Ovary (tissue), 9 donors: ENCODE data around the gene PLA2G12A. TPM values are rescaled to one million over a fixed set of nuclear protein-coding genes. Genes with fewer than 3 reads are reported as not detected.
"Not testable (repeated sequence)": the region's sequence is repeated elsewhere in the genome, so short reads cannot be mapped to it uniquely, and the experiment has no call there.

Experiments
- DNase-seq, 5 donors: peaks; one replicate each; pipeline ENCODE4 v3.0.0-alpha.2; 2019 to 2020
- H3K27ac ChIP-seq, 2 donors: fragments of 200-600 bp; one replicate each; pipeline versions ENCODE4 v1.5.1 to v1.8.0; 2019 to 2022
- H3K27me3 ChIP-seq: fragments of 200-600 bp; one replicate; pipeline ENCODE4 v1.8.0; 2022
- H3K36me3 ChIP-seq: fragments of 200-600 bp; sonication (generic); one replicate; pipeline ENCODE4 v1.5.1; 2019
- H3K4me1 ChIP-seq: one replicate; pipeline ENCODE4 v1.8.1; 2013; ENCODE audit warnings: mild to moderate bottlenecking, moderate library complexity; ENCODE audit not compliant: insufficient read depth
- H3K4me3 ChIP-seq: fragments of 200-600 bp; sonication (generic); one replicate; pipeline ENCODE4 v1.5.1; 2017
- H3K9me3 ChIP-seq, 2 donors: fragments of 200-600 bp in 1 of 2; sonication (generic) in 1 of 2; one replicate each; pipeline versions ENCODE4 v1.5.1 to v1.8.1; 2013 to 2019; ENCODE audit warnings: mild to moderate bottlenecking in 1 of 2, moderate library complexity in 1 of 2
- CTCF ChIP-seq, 3 donors: fragments of 450-650 bp in 2 of 3; fragments of 200-600 bp in 1 of 3; IDR thresholded peaks; one replicate each; pipeline versions ENCODE4 v1.5.1 to v1.8.0; 2016 to 2022; ENCODE audit warnings: antibody characterized with exemption in 3 of 3, mild to moderate bottlenecking in 1 of 3
- EP300 ChIP-seq: sonication (generic); formaldehyde crosslinking; IDR thresholded peaks from one replicate; pipeline ENCODE4 v1.6.1; 2017; ENCODE audit warnings: antibody characterized with exemption
- POLR2A ChIP-seq: fragments of 450-650 bp; IDR thresholded peaks from one replicate; pipeline ENCODE4 v1.6.1; 2017; ENCODE audit warnings: antibody characterized with exemption, mild to moderate bottlenecking, moderate library complexity
- WGBS, 3 donors: extraction: QIAGEN DNeasy Blood & Tissue Kit in 1 of 3; methylation state at CpG; one replicate each; pipeline versions ENCODE4 v1.1.5 to v1.1.7; 2013 to 2017; 5-methylcytosine and 5-hydroxymethylcytosine counted together
- intact Hi-C, 4 donors: fragments of 100-400 bp; cut with DNase I; formaldehyde crosslinking; loops; one replicate each; pipeline versions ENCODE4 v1.11.0 to v1.15.1; 2022 to 2023
- polyA plus RNA-seq, 2 donors: library from polyadenylated mRNA; stranded (reverse); fragments of 200-250 nt in 1 of 2; fragments of 350-450 nt in 1 of 2; fragmentation: Illumina TruSeq in 1 of 2; extraction: RNeasy Lipid Tissue Mini Kit (QIAGEN cat#74804) in 1 of 2; gene quantifications; one replicate each; pipeline ENCODE4 v1.2.3, GENCODE V29; 2013 to 2014
- total RNA-seq, 7 donors: library from RNA; depleted of rRNA in 2 of 7; stranded (reverse); fragments of >200 nt in 2 of 7; fragmentation: NEBNext Ultra II Directional in 3 of 7; extraction: Animal tissue kit (Norgen Biotek cat#: 25700) in 3 of 7; gene quantifications; one replicate each; pipeline versions ENCODE4 v1.1.0 to v1.2.4, GENCODE V29; 2016 to 2023
- donor health status: DM: no; HTN: no; CAD: no; lungs with moderate emphysema.
- donor health status: DM: no; HTN: no; CAD: no.
- donor health status: Bipolar disorder and iron deficiency.
- donor health status: DM: yes; HTN: yes; CAD: no.
- donor health status: DM: no; HTN: no; CAD: no.
- donor health status: DM: yes; HTN: yes; CAD: no.

PLA2G12A gene
- total and polyA plus RNA-seq, 9 donors: 11.0 to 84.3 (median 31.7) TPM

DNA sequence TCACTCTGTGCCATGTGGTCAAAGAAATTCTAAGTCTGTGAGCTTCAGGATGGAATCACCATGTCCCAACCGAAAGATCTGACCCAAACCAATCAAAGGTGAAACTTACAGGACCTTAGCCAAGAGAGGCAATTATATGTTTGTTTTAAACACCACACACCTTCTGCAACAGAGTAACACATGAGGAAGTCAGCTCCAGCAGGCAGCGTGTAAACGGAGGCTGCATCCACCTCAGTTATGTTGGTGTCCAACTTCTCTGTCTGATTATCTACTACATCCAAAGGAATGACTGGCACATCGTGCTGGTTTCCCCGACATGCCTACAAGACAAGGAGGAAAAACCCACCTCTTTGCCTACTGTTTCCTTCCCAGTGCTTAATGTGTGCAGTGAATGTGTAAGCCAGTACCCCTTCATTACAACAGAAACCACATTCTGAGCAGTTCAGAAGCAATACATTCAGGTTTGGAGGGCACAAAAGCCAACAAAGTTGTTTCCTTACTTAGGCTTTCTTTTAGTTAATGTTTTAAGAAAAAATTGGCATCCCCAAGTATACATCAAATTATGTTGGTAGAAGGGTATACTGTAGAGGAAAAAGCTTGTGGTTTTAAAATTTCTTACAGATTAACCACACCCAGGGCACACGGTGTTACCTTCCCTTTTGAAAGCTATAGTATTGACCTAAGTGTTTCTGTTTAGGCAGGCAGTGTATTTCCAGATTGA, 39.0 kb downstream of the PLA2G12A start:
- no peaks in the 10 kb centered on the region for H3K36me3 ChIP-seq
- no peaks in the 10 kb centered on the region for H3K27me3 ChIP-seq
- intact Hi-C loops: no loop called here
- no peak for DNase-seq
- 94 to 96% (median 94%) methylated on average over 6 of the region's 6 CpGs for WGBS, 3 donors
- H3K9me3 ChIP-seq: no peaks in the 10 kb centered on the region
- no peaks in the 10 kb centered on the region for H3K4me1 ChIP-seq
- TF ChIP-seq CTCF (IDR thresholded peaks at IDR 0.05) (no peak), POLR2A (no peak)
- H3K27ac ChIP-seq: no peak overlapping the region
- no peak overlapping the region for H3K4me3 ChIP-seq

GRCh38 chr4:109684727-109685126, 45.1 kb downstream of the PLA2G12A start:
- Histone ChIP-seq H3K4me1 (no peaks in the 10 kb centered on the region), H3K4me3 (no peak overlapping the region), H3K27ac (no peak overlapping the region), H3K36me3 (no peaks in the 10 kb centered on the region), H3K9me3 (no peaks in the 10 kb centered on the region), H3K27me3 (no peaks in the 10 kb centered on the region)
- intact Hi-C loops: no loop called here
- DNase-seq: no peak
- no peak for TF ChIP-seq CTCF (IDR thresholded peaks at IDR 0.05)
- TF ChIP-seq POLR2A: no peak
- TF ChIP-seq EP300: no peak

DNA sequence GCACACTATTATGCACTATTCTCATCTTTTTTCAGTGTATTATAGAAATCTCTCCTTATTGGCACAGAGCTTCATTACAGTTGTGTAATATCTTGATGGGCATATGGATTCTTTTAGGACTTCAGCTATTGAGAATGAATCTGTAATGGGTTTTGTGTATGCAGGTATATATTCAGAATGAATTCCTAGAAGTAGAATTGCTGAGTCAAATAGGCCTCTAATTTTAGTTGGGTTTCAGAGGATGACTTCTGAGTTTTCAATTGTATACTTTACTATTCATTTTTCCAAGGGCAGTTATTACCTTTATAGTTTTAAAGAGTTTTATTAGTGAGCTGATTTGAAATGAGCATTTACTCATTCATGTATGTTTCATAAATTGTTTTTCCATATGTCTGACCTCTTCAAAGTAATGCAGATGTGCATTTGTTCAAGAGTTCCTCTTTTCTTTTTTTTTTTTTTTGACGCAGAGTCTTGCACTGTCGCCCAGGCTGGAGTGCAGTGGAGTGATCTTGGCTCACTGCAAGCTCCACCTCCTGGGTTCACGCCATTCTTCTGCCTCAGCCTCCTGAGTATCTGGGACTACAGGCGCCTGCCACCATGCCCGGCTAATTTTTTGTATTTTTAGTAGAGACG, 46.1 kb downstream of the PLA2G12A start:
- whole genome bisulfite sequencing, 3 donors: 93 to 95% (median 93%) methylated on average over 6 of the region's 6 CpGs
- H3K27ac ChIP-seq: no peak overlapping the region
- no peaks in the 10 kb centered on the region for H3K27me3 ChIP-seq
- no peak overlapping the region for H3K4me3 ChIP-seq
- no peaks in the 10 kb centered on the region for H3K4me1 ChIP-seq
- DNase-seq: no peak
- TF ChIP-seq POLR2A (no peak), CTCF (IDR thresholded peaks at IDR 0.05) (no peak), EP300 (no peak)
- intact Hi-C loops: no loop called here
- no peaks in the 10 kb centered on the region for H3K36me3 ChIP-seq
- H3K9me3 ChIP-seq: no peaks in the 10 kb centered on the region

- no peak for DNase-seq
- H3K27me3 ChIP-seq: no peaks in the 10 kb centered on the region
- no peak overlapping the region for H3K4me3 ChIP-seq
- TF ChIP-seq CTCF (IDR thresholded peaks at IDR 0.05): no peak
- TF ChIP-seq POLR2A: no peak
- no peak for TF ChIP-seq EP300
- H3K4me1 ChIP-seq: no peaks in the 10 kb centered on the region
- H3K36me3 ChIP-seq: no peaks in the 10 kb centered on the region
- 94 to 96% (median 96%) methylated on average over 2 of the region's 2 CpGs for WGBS, 3 donors
- intact Hi-C loops: no loop called here
- no peak overlapping the region for H3K27ac ChIP-seq
- peaks cover 0 to 2% of the 10 kb centered on the region in 2 donors for H3K9me3 ChIP-seq
These were observed 47.0 kb downstream of the PLA2G12A start for GRCh38 chr4:109682875-109683274.

- H3K4me1 ChIP-seq, H3K27ac ChIP-seq, DNase-seq, H3K27me3 ChIP-seq, H3K9me3 ChIP-seq, intact Hi-C loops, H3K4me3 ChIP-seq, H3K36me3 ChIP-seq: not testable (repeated sequence)
- 96 to 97% (median 97%) methylated on average over 9 to 14 of the region's 14 CpGs for WGBS, 3 donors
These were observed 50.9 kb downstream of the PLA2G12A start for GRCh38 chr4:109678925-109679324.

DNA sequence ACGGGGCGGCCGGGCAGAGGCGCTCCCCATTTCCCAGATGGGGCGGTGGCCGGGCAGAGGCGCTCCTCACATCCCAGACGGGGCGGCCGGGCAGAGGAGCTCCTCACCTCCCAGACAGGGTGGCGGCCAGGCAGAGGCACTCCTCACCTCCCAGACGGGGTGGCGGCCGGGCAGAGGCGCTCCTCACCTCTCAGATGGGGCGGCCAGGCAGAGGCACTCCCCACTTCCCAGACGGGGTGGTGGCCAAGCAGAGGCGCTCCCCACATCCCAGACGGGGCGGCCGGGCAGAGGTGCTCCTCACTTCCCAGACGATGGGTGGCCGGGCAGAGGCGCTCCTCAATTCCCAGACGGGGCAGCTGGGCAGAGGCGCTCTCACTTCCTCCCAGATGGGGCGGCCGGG, 51.4 kb downstream of the PLA2G12A start:
- H3K4me3 ChIP-seq, H3K27ac ChIP-seq, H3K27me3 ChIP-seq, H3K36me3 ChIP-seq, H3K4me1 ChIP-seq, intact Hi-C loops, H3K9me3 ChIP-seq: not testable (repeated sequence)
- WGBS, 3 donors: 85 to 97% (median 96%) methylated on average over 21 to 28 of the region's 28 CpGs
- DNase-seq: peak in 1 of 5 donors; percentile 18
